H1 (cell line): ENCODE measurements around the gene BSDC1. TPM values are rescaled to one million over a fixed set of nuclear protein-coding genes. Genes with fewer than 3 reads are reported as not detected.

Source experiments
- CTCF ChIA-PET: fragments of 300-600 bp; sonication (Branson Sonifier 250); formaldehyde crosslinking; loops from one replicate; lab custom pipeline; 2021; ENCODE audit not compliant: partially characterized antibody; lab: Charles Lee
- POLR2A ChIA-PET: fragments of 300-600 bp; sonication (Branson Sonifier 250); formaldehyde crosslinking; loops from one replicate; lab custom pipeline; 2021; ENCODE audit warnings: inconsistent platforms; ENCODE audit not compliant: partially characterized antibody; lab: Charles Lee
- DNase-seq, 2 experiments: peaks; one replicate each; pipeline versions ENCODE4 v3.0.0 to v3.0.0-alpha.2; 2010 to 2022; ENCODE audit warnings: low spot score in 2 of 2, low read depth in 1 of 2, mixed read lengths in 1 of 2
- FAIRE-seq: peaks from 2 replicates; lab custom pipeline; 2011; peaks lifted over from hg19 to GRCh38; lab: Jason Lieb, UNC
- H2AFZ ChIP-seq: 2 replicates; pipeline ENCODE4 v1.8.1; 2012; ENCODE audit warnings: low read length, inconsistent platforms
- H2AK5ac ChIP-seq: 2 replicates; pipeline ENCODE4 v1.6.1; 2013; ENCODE audit warnings: low read depth, low read length
- H2BK120ac ChIP-seq: replicated peaks from 2 replicates; pipeline ENCODE3; 2013; ENCODE audit warnings: low read depth, low read length, inconsistent platforms
- H2BK12ac ChIP-seq: 2 replicates; pipeline ENCODE4 v1.6.1; 2013; ENCODE audit warnings: low read depth, low read length
- H2BK15ac ChIP-seq: 2 replicates; pipeline ENCODE4 v1.6.1; 2013; ENCODE audit warnings: low read length
- H2BK20ac ChIP-seq: 2 replicates; pipeline ENCODE4 v1.6.1; 2013; ENCODE audit warnings: low read length
- H2BK5ac ChIP-seq: 2 replicates; pipeline ENCODE4 v1.6.1; 2013; ENCODE audit warnings: low read depth, low read length
- H3K14ac ChIP-seq: 2 replicates; pipeline ENCODE4 v1.6.1; 2013; ENCODE audit warnings: inconsistent platforms; ENCODE audit not compliant: insufficient read length
- H3K18ac ChIP-seq: 2 replicates; pipeline ENCODE4 v1.6.1; 2013; ENCODE audit warnings: low read length; ENCODE audit errors: extremely low read depth
- H3K23ac ChIP-seq: 2 replicates; pipeline ENCODE4 v1.6.1; 2013; ENCODE audit warnings: inconsistent platforms; ENCODE audit not compliant: insufficient read length
- H3K23me2 ChIP-seq: 2 replicates; pipeline ENCODE4 v1.6.1; 2013; ENCODE audit warnings: low read depth, low read length
- H3K27ac ChIP-seq: 2 replicates; pipeline ENCODE4 v1.6.1; 2011; ENCODE audit warnings: low read depth, low read length, inconsistent platforms
- H3K27me3 ChIP-seq, 4 experiments: replicated peaks in 1 of 4; 1 replicate in 1 of 4; 2 replicates in 3 of 4; pipeline versions ENCODE4 v1.6.1 to v1.8.1; 2011 to 2013; ENCODE audit warnings: low read length in 3 of 4, mild to moderate bottlenecking in 3 of 4, inconsistent platforms in 2 of 4, mixed read lengths in 2 of 4, moderate library complexity in 1 of 4; ENCODE audit not compliant: control insufficient read depth in 3 of 4, insufficient read depth in 3 of 4; ENCODE audit errors: extremely low read depth in 1 of 4
- H3K36me3 ChIP-seq, 4 experiments: 2 replicates each; pipeline versions ENCODE4 v1.6.1 to v1.8.1; 2011 to 2013; ENCODE audit warnings: mild to moderate bottlenecking in 4 of 4, low read length in 3 of 4, moderate library complexity in 2 of 4, control low read depth in 1 of 4, inconsistent platforms in 1 of 4; ENCODE audit not compliant: insufficient read depth in 4 of 4, control insufficient read depth in 2 of 4
- H3K4ac ChIP-seq: replicated peaks from 2 replicates; pipeline ENCODE3; 2013; ENCODE audit warnings: low read length, low read depth, mixed read lengths, inconsistent platforms; ENCODE audit not compliant: insufficient read length
- H3K4me1 ChIP-seq, 4 experiments: replicated peaks in 1 of 4; 1 replicate in 1 of 4; 2 replicates in 3 of 4; pipeline versions ENCODE4 v1.6.1 to v1.8.1; 2011 to 2013; ENCODE audit warnings: low read length in 3 of 4, inconsistent platforms in 2 of 4, mixed read lengths in 1 of 4; ENCODE audit not compliant: insufficient read depth in 4 of 4, control insufficient read depth in 3 of 4
- H3K4me2 ChIP-seq, 2 experiments: 2 replicates each; pipeline versions ENCODE4 v1.6.1 to v1.8.1; 2011 to 2013; ENCODE audit warnings: low read depth in 2 of 2, low read length in 2 of 2, control low read depth in 1 of 2, inconsistent platforms in 1 of 2, mild to moderate bottlenecking in 1 of 2; ENCODE audit not compliant: insufficient read depth in 1 of 2
- H3K4me3 ChIP-seq, 4 experiments: fragments of 200-600, 300-600 bp in 1 of 4; sonication (generic), shearing (Covaris generic), sonication (Bioruptor Twin) in 1 of 4; 2 replicates each; pipeline versions ENCODE4 v1.5.1 to v1.8.1; 2011 to 2016; ENCODE audit warnings: low read length in 4 of 4, low read depth in 3 of 4, control low read depth in 2 of 4, inconsistent platforms in 2 of 4, mild to moderate bottlenecking in 2 of 4, mixed read lengths in 1 of 4, moderate library complexity in 1 of 4; ENCODE audit not compliant: insufficient read depth in 2 of 4; ENCODE audit errors: extremely low read depth in 1 of 4
- H3K56ac ChIP-seq: replicated peaks from 2 replicates; pipeline ENCODE3; 2013; ENCODE audit warnings: low read depth, mild to moderate bottlenecking, mixed read lengths, low read length, inconsistent platforms; ENCODE audit not compliant: insufficient read length
- H3K79me1 ChIP-seq: 2 replicates; pipeline ENCODE4 v1.6.1; 2013; ENCODE audit warnings: low read depth, low read length, control low read depth
- H3K79me2 ChIP-seq, 2 experiments: 2 replicates each; pipeline versions ENCODE4 v1.6.1 to v1.8.1; 2012 to 2013; ENCODE audit warnings: low read length in 2 of 2, mild to moderate bottlenecking in 2 of 2, inconsistent platforms in 1 of 2; ENCODE audit not compliant: insufficient read depth in 2 of 2, control insufficient read depth in 1 of 2
- H3K9ac ChIP-seq, 4 experiments: replicated peaks in 1 of 4; 1 replicate in 1 of 4; 2 replicates in 3 of 4; pipeline versions ENCODE4 v1.6.1 to v1.8.1; 2011 to 2013; ENCODE audit warnings: low read depth in 3 of 4, low read length in 3 of 4, control low read depth in 2 of 4, mild to moderate bottlenecking in 2 of 4, moderate library complexity in 2 of 4, inconsistent platforms in 1 of 4; ENCODE audit errors: extremely low read depth in 1 of 4
- H3K9me3 ChIP-seq, 2 experiments: 2 replicates each; pipeline versions ENCODE4 v1.6.1 to v1.8.1; 2012 to 2013; ENCODE audit warnings: mild to moderate bottlenecking in 2 of 2, moderate library complexity in 2 of 2, control low read depth in 1 of 2, inconsistent platforms in 1 of 2, low read depth in 1 of 2, low read length in 1 of 2, mixed read lengths in 1 of 2; ENCODE audit not compliant: insufficient read depth in 2 of 2
- H4K20me1 ChIP-seq, 2 experiments: replicated peaks in 1 of 2; 2 replicates each; pipeline versions ENCODE3 to v1.8.1; 2011 to 2013; ENCODE audit warnings: inconsistent platforms in 2 of 2, low read length in 2 of 2, mild to moderate bottlenecking in 1 of 2; ENCODE audit not compliant: insufficient read depth in 2 of 2, control insufficient read depth in 1 of 2
- H4K5ac ChIP-seq: 2 replicates; pipeline ENCODE4 v1.6.1; 2013; ENCODE audit warnings: low read length, low read depth, mixed read lengths, inconsistent platforms; ENCODE audit not compliant: insufficient read length
- H4K8ac ChIP-seq: 2 replicates; pipeline ENCODE4 v1.8.0; 2013; ENCODE audit warnings: mild to moderate bottlenecking, moderate library complexity, low read length, inconsistent platforms; ENCODE audit not compliant: insufficient read depth; ENCODE audit errors: extremely low read depth
- H4K91ac ChIP-seq: replicated peaks from 2 replicates; pipeline ENCODE3; 2013; ENCODE audit warnings: low read length, mixed read lengths, inconsistent platforms; ENCODE audit not compliant: insufficient read length
- ATF2 ChIP-seq: IDR thresholded peaks from 2 replicates; pipeline ENCODE4 v1.6.1; 2012; ENCODE audit warnings: low read length, inconsistent platforms
- CEBPB ChIP-seq: IDR thresholded peaks from 2 replicates; pipeline ENCODE4 v1.6.1; 2012; ENCODE audit warnings: low read depth, low read length
- GABPA ChIP-seq: IDR thresholded peaks from 2 replicates; pipeline ENCODE4 v1.6.1; 2011; ENCODE audit warnings: mild to moderate bottlenecking, low read length, moderate library complexity, borderline replicate concordance; ENCODE audit not compliant: insufficient read depth
- GTF2F1 ChIP-seq: IDR thresholded peaks from 2 replicates; pipeline ENCODE4 v1.6.1; 2012; ENCODE audit warnings: low read depth, low read length, improper control_type of control experiment, borderline replicate concordance
- HDAC6 ChIP-seq: IDR thresholded peaks from one replicate; pipeline ENCODE4 v1.7.1; 2012; ENCODE audit warnings: low read depth, mild to moderate bottlenecking, inconsistent platforms, low read length, moderate library complexity
- KDM1A ChIP-seq: fragments of 200-600, 300-600 bp; sonication (generic); IDR thresholded peaks from 2 replicates; pipeline ENCODE4 v1.7.1; 2016; ENCODE audit warnings: mild to moderate bottlenecking, low read length, borderline replicate concordance
- KDM4A ChIP-seq: IDR thresholded peaks from one replicate; pipeline ENCODE4 v1.7.1; 2012; ENCODE audit warnings: low read depth, mild to moderate bottlenecking, moderate library complexity, low read length, inconsistent platforms; ENCODE audit not compliant: severe bottlenecking
- MAFK ChIP-seq: IDR thresholded peaks from 2 replicates; pipeline ENCODE4 v1.6.1; 2012; ENCODE audit warnings: low read depth, mild to moderate bottlenecking, improper control_type of control experiment, low read length
- SIX5 ChIP-seq: IDR thresholded peaks from 2 replicates; pipeline ENCODE4 v1.6.1; 2011; ENCODE audit warnings: mild to moderate bottlenecking, low read depth, low read length
- USF2 ChIP-seq: IDR thresholded peaks from 2 replicates; pipeline ENCODE4 v1.6.1; 2011; ENCODE audit warnings: low read length, improper control_type of control experiment
- YY1 ChIP-seq: IDR thresholded peaks from 2 replicates; pipeline ENCODE4 v1.6.1; 2011; ENCODE audit warnings: low read depth, mild to moderate bottlenecking, low read length
- WGBS, 2 experiments: shearing (Covaris generic) in 1 of 2; methylation state at CpG; one replicate each; pipeline versions ENCODE4 v1.1.6 to v1.1.7; 2013 to 2015; ENCODE audit warnings: low lambda C conversion rate in 2 of 2, mixed read lengths in 2 of 2, inconsistent platforms in 1 of 2, low coverage in 1 of 2, missing lambda C conversion rate in 1 of 2; ENCODE audit not compliant: insufficient replicate concordance in 2 of 2, insufficient coverage in 1 of 2, insufficient read length in 1 of 2; ENCODE audit errors: extremely low coverage in 1 of 2, missing lambda C conversion rate in 1 of 2; 5-methylcytosine and 5-hydroxymethylcytosine counted together
- polyA plus RNA-seq, 7 experiments: library from polyadenylated mRNA; depleted of rRNA in 3 of 7; stranded (reverse) in 5 of 7; unstranded in 2 of 7; fragments of >200 nt in 5 of 7; fragments of 200-250 nt in 2 of 7; gene quantifications; 1 replicate in 5 of 7; 2 replicates in 1 of 7; 4 replicates in 1 of 7; pipeline versions ENCODE4 v1.2.1 to v1.2.3, GENCODE V29; 2011 to 2013; ENCODE audit warnings: missing spikeins in 2 of 7, mixed read lengths in 2 of 7
- total RNA-seq: library from RNA; stranded (reverse); fragmentation: NEBNext Ultra II Directional; extraction: Animal tissue kit (Norgen Biotek cat#: 25700); gene quantifications from 2 replicates; pipeline ENCODE4 v1.2.1, GENCODE V29; 2021

Gene BSDC1
- total and polyA plus RNA-seq, 2 of the 8 experiments (the other 6 are each of a cell fraction or from before 2014, with no cell fraction given) = 24.8 to 40.7 TPM

- peaks cover 5% of the 10 kb centered on the region; the same call in 1 of the 2 replicates for H3K23me2 ChIP-seq
- peaks cover 3 to 16% (median 12%) of the 10 kb centered on the region in 4 experiments for H3K27me3 ChIP-seq
- H3K4me3 ChIP-seq = no peak overlapping the region
- H3K9ac ChIP-seq = no peak overlapping the region
- H2BK15ac ChIP-seq = no peak overlapping the region
- no peaks in the 10 kb centered on the region for H3K36me3 ChIP-seq
- H4K20me1 ChIP-seq = peaks cover 0 to 2% of the 10 kb centered on the region in 2 experiments
- H2BK5ac ChIP-seq = no peak overlapping the region
- H2AFZ ChIP-seq = no peak overlapping the region
- no peak overlapping the region for H3K4me2 ChIP-seq
- DNase-seq (no peak), FAIRE-seq (no peak)
- H2BK20ac ChIP-seq = no peak overlapping the region
- H4K91ac ChIP-seq = no peak overlapping the region
- H3K56ac ChIP-seq = no peak overlapping the region
- POLR2A ChIA-PET = interaction anchor here (1.1 to 17.1 kb wide), 3 partner anchors 10 to 23 kb away, joined by 3 to 321 read pairs (median 5); partner anchors contain the start of gene MARCKSL1
- no peak overlapping the region for H2BK12ac ChIP-seq
- H3K14ac ChIP-seq = no peak overlapping the region
- H3K23ac ChIP-seq = no peak overlapping the region
- no peak overlapping the region for H3K27ac ChIP-seq
- 93% methylated on average over 1 of the region's 1 CpG; no CpG with 5 or more reads in 1 of the 2 experiments for WGBS, 2 experiments
- H3K9me3 ChIP-seq = no peaks in the 10 kb centered on the region; a peak in 1 of 4 replicates
- H3K4ac ChIP-seq = no peak overlapping the region
- no peaks in the 10 kb centered on the region for H3K79me1 ChIP-seq
- H2AK5ac ChIP-seq = no peak overlapping the region
- no peak overlapping the region for H4K5ac ChIP-seq
- no peaks in the 10 kb centered on the region for H3K79me2 ChIP-seq
- peaks cover 0 to 9% (median 3%) of the 10 kb centered on the region in 4 experiments; a peak in 5 of 7 replicates for H3K4me1 ChIP-seq
- no peak overlapping the region for H3K18ac ChIP-seq
- no peak overlapping the region for H4K8ac ChIP-seq
- no peak overlapping the region for H2BK120ac ChIP-seq
- CTCF ChIA-PET = no interaction called here
- TF ChIP-seq GABPA (no peak), HDAC6 (no peak), YY1 (no peak), GTF2F1 (no peak), KDM4A (no peak), ATF2 (no peak), KDM1A (no peak), SIX5 (no peak), USF2 (no peak), MAFK (no peak), CEBPB (no peak)
Observed at GRCh38 chr1:32356478-32356877, 37.8 kb downstream of the BSDC1 start.
